ENCODE measurements around the gene ANKFY1.

DNA sequence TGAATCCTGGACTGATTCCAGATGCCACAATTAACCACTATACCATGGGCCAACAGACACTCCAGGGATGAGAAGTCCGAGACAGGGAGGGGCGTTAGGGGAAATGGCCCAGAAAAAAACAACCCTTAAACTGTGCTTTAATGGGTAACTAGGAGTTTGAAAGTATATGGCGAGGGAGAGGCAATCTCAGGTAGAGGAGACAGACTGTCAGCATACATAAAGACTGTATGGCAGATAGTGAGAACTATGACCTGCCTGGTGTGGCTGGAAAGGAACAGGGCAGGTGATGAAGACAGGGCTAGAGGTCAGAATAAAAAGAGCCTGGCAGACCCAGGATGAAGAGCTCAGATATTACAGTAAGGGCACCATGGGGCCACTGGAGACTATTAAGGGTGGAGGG, 129.1 kb downstream of the ANKFY1 start:
- TF ChIP-seq, protein P1, sequence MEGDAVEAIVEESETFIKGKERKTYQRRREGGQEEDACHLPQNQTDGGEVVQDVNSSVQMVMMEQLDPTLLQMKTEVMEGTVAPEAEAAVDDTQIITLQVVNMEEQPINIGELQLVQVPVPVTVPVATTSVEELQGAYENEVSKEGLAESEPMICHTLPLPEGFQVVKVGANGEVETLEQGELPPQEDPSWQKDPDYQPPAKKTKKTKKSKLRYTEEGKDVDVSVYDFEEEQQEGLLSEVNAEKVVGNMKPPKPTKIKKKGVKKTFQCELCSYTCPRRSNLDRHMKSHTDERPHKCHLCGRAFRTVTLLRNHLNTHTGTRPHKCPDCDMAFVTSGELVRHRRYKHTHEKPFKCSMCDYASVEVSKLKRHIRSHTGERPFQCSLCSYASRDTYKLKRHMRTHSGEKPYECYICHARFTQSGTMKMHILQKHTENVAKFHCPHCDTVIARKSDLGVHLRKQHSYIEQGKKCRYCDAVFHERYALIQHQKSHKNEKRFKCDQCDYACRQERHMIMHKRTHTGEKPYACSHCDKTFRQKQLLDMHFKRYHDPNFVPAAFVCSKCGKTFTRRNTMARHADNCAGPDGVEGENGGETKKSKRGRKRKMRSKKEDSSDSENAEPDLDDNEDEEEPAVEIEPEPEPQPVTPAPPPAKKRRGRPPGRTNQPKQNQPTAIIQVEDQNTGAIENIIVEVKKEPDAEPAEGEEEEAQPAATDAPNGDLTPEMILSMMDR (IDR thresholded peaks at IDR 0.05), result no peak
- TF ChIP-seq, protein P2, sequence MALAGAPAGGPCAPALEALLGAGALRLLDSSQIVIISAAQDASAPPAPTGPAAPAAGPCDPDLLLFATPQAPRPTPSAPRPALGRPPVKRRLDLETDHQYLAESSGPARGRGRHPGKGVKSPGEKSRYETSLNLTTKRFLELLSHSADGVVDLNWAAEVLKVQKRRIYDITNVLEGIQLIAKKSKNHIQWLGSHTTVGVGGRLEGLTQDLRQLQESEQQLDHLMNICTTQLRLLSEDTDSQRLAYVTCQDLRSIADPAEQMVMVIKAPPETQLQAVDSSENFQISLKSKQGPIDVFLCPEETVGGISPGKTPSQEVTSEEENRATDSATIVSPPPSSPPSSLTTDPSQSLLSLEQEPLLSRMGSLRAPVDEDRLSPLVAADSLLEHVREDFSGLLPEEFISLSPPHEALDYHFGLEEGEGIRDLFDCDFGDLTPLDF (CRISPR knock-in tag; IDR thresholded peaks at IDR 0.05), result no peak
- TF ChIP-seq, protein P3, sequence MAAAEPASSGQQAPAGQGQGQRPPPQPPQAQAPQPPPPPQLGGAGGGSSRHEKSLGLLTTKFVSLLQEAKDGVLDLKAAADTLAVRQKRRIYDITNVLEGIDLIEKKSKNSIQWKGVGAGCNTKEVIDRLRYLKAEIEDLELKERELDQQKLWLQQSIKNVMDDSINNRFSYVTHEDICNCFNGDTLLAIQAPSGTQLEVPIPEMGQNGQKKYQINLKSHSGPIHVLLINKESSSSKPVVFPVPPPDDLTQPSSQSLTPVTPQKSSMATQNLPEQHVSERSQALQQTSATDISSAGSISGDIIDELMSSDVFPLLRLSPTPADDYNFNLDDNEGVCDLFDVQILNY (CRISPR knock-in tag; IDR thresholded peaks at IDR 0.05), result no peak
- TF ChIP-seq, protein P4, sequence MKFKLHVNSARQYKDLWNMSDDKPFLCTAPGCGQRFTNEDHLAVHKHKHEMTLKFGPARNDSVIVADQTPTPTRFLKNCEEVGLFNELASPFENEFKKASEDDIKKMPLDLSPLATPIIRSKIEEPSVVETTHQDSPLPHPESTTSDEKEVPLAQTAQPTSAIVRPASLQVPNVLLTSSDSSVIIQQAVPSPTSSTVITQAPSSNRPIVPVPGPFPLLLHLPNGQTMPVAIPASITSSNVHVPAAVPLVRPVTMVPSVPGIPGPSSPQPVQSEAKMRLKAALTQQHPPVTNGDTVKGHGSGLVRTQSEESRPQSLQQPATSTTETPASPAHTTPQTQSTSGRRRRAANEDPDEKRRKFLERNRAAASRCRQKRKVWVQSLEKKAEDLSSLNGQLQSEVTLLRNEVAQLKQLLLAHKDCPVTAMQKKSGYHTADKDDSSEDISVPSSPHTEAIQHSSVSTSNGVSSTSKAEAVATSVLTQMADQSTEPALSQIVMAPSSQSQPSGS (CRISPR knock-in tag; IDR thresholded peaks at IDR 0.05; ENCODE audit: borderline replicate concordance, low read depth), result no peak
- TF ChIP-seq ZNF219 (CRISPR knock-in tag; IDR thresholded peaks at IDR 0.05; ENCODE audit: borderline replicate concordance), result no peak
